LNCaP clone FGC (cell line): ENCODE data around the gene MAPT.
"Not testable (repeated sequence)": the region's sequence is repeated elsewhere in the genome, so short reads cannot be mapped to it uniquely, and the experiment has no call there.

Experiments
- DNase-seq: peaks from one replicate; pipeline ENCODE4 v3.0.0-alpha.2; 2011; ENCODE audit warnings: low read depth
- H3K4me3 ChIP-seq: 2 replicates; pipeline ENCODE4 v1.5.1; 2011; ENCODE audit warnings: mild to moderate bottlenecking, low read depth, low read length, control low read depth
- TF ChIP-seq, protein P1 (sequence below): IDR thresholded peaks from 2 replicates; pipeline ENCODE4 v1.5.1; 2012; ENCODE audit warnings: mild to moderate bottlenecking; ENCODE audit not compliant: control insufficient read depth, insufficient read depth; ENCODE audit errors: extremely low read depth

The MAPT gene

DNA sequence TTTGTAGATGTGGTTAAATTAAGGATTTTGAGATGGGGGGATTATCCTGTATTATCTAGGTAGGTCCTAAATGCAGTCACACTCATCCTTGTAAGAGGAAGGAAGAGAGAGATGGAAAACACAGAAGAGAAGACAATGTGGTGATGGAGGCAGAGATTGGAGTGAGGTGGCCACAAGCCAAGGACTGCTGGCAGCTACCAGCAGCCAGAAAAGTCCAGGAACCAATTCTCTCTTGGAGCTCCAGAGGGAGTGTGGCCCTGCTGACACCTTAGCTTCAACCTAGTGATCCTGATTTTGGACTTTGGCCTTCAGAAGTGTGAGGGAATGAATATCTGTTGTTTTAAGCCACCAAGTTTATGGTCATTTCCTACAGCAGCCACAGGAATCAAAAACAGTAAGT lies 18.0 kb downstream of the MAPT start:
- no peak overlapping the region for H3K4me3 ChIP-seq
- no peak for DNase-seq
- TF ChIP-seq, protein P1, sequence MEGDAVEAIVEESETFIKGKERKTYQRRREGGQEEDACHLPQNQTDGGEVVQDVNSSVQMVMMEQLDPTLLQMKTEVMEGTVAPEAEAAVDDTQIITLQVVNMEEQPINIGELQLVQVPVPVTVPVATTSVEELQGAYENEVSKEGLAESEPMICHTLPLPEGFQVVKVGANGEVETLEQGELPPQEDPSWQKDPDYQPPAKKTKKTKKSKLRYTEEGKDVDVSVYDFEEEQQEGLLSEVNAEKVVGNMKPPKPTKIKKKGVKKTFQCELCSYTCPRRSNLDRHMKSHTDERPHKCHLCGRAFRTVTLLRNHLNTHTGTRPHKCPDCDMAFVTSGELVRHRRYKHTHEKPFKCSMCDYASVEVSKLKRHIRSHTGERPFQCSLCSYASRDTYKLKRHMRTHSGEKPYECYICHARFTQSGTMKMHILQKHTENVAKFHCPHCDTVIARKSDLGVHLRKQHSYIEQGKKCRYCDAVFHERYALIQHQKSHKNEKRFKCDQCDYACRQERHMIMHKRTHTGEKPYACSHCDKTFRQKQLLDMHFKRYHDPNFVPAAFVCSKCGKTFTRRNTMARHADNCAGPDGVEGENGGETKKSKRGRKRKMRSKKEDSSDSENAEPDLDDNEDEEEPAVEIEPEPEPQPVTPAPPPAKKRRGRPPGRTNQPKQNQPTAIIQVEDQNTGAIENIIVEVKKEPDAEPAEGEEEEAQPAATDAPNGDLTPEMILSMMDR: no peak

DNA sequence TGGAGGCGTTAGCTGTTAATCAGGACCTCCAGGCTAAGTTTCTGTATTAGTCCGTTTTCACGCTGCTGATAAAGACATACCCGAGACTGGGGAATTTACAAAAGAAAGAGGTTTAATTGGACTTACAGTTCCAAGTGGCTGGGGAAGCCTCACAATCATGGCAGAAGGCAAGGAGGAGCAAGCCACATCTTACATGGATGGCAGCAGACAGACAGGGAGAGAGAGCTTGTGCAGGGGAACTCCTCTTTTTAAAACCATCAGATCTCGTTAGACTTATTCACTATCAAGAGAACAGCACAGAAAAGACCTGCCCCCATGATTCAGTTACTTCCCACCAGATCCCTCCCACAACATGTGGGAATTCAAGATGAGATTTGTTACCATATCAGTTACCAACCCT lies 18.7 kb downstream of the MAPT start:
- not testable (repeated sequence) for DNase-seq, H3K4me3 ChIP-seq

DNA sequence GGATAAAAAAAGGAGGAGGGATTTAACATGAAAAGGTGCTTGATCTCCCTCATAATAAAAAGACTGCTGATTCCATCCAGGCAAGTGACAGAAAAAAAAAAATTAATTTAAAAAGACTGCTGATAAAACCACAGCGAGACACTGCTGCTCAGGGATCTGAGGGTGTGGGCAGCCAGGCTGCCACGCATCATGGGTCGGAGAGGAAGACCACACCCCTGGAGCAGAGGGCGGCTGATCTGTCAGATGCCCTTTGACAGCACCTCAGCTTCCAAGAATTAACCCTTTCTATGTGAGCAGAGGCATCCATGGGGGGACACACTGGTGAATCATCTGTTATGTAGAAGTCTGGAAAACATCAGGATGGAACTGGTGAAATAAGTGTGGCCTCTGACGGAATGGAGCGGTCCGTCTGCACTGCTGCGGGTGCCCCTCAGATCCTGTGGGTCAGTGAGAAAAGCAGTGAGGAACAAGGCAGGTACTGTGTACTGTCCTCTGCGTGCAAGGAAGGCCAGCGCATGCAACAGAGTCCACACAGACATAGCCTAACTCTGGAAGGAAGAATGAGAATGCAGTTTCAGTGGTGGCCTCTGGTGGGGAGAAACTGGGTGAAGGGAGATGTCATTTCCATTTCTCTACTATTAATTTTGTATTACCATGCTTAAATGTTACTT lies 19.8 kb downstream of the MAPT start:
- no peak for DNase-seq
- no peak overlapping the region for H3K4me3 ChIP-seq
- TF ChIP-seq, protein P1: no peak

DNA sequence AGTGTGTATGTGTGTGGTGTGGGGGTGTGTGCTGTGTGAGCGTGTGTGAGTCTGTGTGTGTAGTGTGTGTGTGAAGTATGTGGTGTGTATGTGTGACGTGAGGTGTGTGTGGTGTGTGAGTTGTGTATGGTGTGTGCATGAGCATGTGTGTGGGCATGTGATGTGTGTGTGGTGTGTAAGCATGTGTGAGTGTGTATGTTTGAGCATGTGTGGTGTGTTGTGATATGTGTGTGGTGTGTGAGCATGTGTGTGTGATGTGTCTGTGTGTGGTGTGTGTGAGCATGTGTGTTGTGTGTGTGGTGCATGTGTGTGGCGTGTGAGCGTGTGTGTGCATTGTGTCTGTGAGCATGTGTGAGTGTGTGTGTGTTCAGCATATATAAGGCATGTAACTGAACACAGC lies 20.9 kb downstream of the MAPT start:
- DNase-seq: no peak
- H3K4me3 ChIP-seq: no peak overlapping the region
- TF ChIP-seq, protein P1: no peak

DNA sequence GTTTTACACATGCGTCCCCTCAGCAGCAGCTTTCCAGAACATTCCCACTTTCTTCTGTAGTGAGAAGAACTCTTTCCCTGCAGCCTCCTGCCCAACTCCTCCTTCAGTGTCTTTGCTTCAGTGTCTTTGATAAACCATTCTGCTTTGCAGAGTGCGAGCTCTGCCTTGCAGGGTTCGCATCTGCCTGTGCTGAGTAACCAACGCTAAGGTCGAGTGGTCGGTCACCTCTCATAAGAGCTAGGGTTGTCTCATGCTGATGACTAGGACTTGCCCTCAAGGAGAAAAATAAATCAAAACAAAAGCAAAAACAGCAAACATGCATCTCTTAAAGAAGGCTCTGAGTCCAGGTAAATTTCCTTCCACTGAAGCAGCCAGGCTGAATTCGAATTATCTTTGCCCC lies 22.7 kb downstream of the MAPT start:
- DNase-seq: no peak
- no peak overlapping the region for H3K4me3 ChIP-seq
- TF ChIP-seq, protein P1: no peak

DNA sequence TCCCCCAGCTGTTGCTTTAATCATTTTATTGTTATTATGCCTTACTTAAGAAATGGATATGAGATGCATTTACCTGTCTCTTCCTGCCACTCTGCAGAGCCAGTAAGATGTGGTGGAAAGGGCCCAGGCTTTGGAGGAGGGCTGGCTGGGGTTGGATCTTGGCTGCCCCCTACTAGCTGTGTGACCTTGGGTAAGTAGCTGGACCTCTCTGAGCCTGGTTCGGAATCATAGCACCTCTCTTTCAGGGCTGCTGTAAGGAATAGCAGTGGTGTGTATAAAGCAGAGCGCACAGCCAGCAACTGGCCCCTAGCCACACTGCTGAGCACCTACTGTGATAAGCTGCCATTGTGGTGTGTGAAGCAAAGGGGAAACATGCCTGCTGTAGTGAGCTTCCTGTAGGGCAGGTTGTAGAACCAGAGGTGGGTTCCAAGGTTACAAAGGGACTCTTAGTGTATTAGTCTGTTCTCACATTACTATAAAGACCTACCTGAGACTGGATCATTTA lies 23.9 kb downstream of the MAPT start:
- TF ChIP-seq, protein P1: no peak
- no peak overlapping the region for H3K4me3 ChIP-seq
- DNase-seq: no peak

DNA sequence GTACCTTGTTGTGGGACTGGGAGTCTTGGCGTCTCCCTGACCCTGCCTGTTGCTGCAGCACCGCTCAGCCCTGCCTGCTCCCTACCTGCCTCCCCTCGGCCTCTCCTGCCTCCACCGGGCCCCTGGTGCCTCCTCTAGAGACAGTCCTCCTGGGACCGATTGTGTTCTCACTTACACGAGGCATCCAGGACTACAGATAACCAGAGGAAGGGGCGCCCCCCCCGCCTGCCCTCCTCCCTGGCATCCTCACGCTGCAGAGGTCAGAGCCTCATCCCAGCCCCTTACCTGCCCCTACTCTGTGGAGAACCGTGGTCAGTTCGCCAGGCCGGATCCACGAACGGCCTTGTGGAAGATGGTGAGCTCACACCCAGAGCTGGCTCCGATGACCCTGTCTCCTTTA lies 24.8 kb downstream of the MAPT start:
- no peak for DNase-seq
- TF ChIP-seq, protein P1: no peak

More for the DNA sequence above, 24.8 kb downstream of the MAPT start:
- no peak overlapping the region for H3K4me3 ChIP-seq
